ENCODE results near the gene REC114.

REC114 gene

GRCh38 chr15:73590263-73590662 is 147.3 kb downstream of the REC114 start:
- no peaks in the 10 kb centered on the region for H3K27me3 ChIP-seq (ENCODE audit: insufficient read depth, low read depth)
- H3K4me3 ChIP-seq (IDR thresholded peaks at IDR 0.05; ENCODE audit: insufficient read depth, low read depth, low read length), result no peak overlapping the region
- H3K79me2 ChIP-seq (ENCODE audit: insufficient read depth, low read depth), result no peaks in the 10 kb centered on the region
- TF ChIP-seq CTCF (conservative IDR thresholded peaks at IDR 0.05; ENCODE audit: low read depth, low read length), result no peak
- H4K20me1 ChIP-seq (ENCODE audit: insufficient read depth), result no peaks in the 10 kb centered on the region
- no peaks in the 10 kb centered on the region for H3K36me3 ChIP-seq (ENCODE audit: insufficient read depth)
- no peak overlapping the region for H3K27ac ChIP-seq
- no peak overlapping the region for H3K4me2 ChIP-seq
- no peak overlapping the region for H2AFZ ChIP-seq (ENCODE audit: low read depth)
- H3K4me1 ChIP-seq (ENCODE audit: low read depth, poor library complexity, severe bottlenecking), result peaks cover 23% of the 10 kb centered on the region
- H3K9ac ChIP-seq, result no peak overlapping the region

- Histone ChIP-seq H3K4me3 (IDR thresholded peaks at IDR 0.05; ENCODE audit: insufficient read depth, low read depth, low read length) (no peak overlapping the region), H2AFZ (ENCODE audit: low read depth) (no peak overlapping the region), H4K20me1 (ENCODE audit: insufficient read depth) (no peaks in the 10 kb centered on the region), H3K4me2 (no peak overlapping the region), H3K27ac (no peak overlapping the region), H3K4me1 (ENCODE audit: low read depth, poor library complexity, severe bottlenecking) (no peaks in the 10 kb centered on the region), H3K9ac (no peak overlapping the region), H3K36me3 (ENCODE audit: insufficient read depth) (no peaks in the 10 kb centered on the region), H3K27me3 (ENCODE audit: insufficient read depth, low read depth) (no peaks in the 10 kb centered on the region), H3K79me2 (ENCODE audit: insufficient read depth, low read depth) (0 out of 2 replicates have a peak, but pooled peaks cover 3% of the 10 kb centered on the region)
- TF ChIP-seq CTCF (conservative IDR thresholded peaks at IDR 0.05; ENCODE audit: low read depth, low read length), result no peak
Measured at GRCh38 chr15:73593304-73594074, 150.5 kb downstream of the REC114 start.

GRCh38 chr15:73594109-73594508 is 151.1 kb downstream of the REC114 start:
- H4K20me1 ChIP-seq (ENCODE audit: insufficient read depth), result no peaks in the 10 kb centered on the region
- H3K79me2 ChIP-seq (ENCODE audit: insufficient read depth, low read depth), result 0 out of 2 replicates have a peak, but pooled peaks cover 9% of the 10 kb centered on the region
- no peak overlapping the region for H3K9ac ChIP-seq
- no peaks in the 10 kb centered on the region for H3K4me1 ChIP-seq (ENCODE audit: low read depth, poor library complexity, severe bottlenecking)
- TF ChIP-seq CTCF (conservative IDR thresholded peaks at IDR 0.05; ENCODE audit: low read depth, low read length), result no peak
- no peak overlapping the region for H3K4me3 ChIP-seq (IDR thresholded peaks at IDR 0.05; ENCODE audit: insufficient read depth, low read depth, low read length)
- H3K27ac ChIP-seq, result no peak overlapping the region
- no peaks in the 10 kb centered on the region for H3K36me3 ChIP-seq (ENCODE audit: insufficient read depth)
- no peak overlapping the region for H3K4me2 ChIP-seq
- no peak overlapping the region for H2AFZ ChIP-seq (ENCODE audit: low read depth)
- H3K27me3 ChIP-seq (ENCODE audit: insufficient read depth, low read depth), result no peaks in the 10 kb centered on the region

GRCh38 chr15:73596174-73596573 is 153.2 kb downstream of the REC114 start:
- no peak overlapping the region for H3K27ac ChIP-seq
- H4K20me1 ChIP-seq (ENCODE audit: insufficient read depth), result no peaks in the 10 kb centered on the region
- TF ChIP-seq CTCF (conservative IDR thresholded peaks at IDR 0.05; ENCODE audit: low read depth, low read length), result no peak
- peaks cover 16% of the 10 kb centered on the region for H3K79me2 ChIP-seq (ENCODE audit: insufficient read depth, low read depth)
- H3K4me2 ChIP-seq, result no peak overlapping the region
- H2AFZ ChIP-seq (ENCODE audit: low read depth), result no peak overlapping the region
- H3K4me3 ChIP-seq (IDR thresholded peaks at IDR 0.05; ENCODE audit: insufficient read depth, low read depth, low read length), result no peak overlapping the region
- H3K9ac ChIP-seq, result no peak overlapping the region
- no peaks in the 10 kb centered on the region for H3K27me3 ChIP-seq (ENCODE audit: insufficient read depth, low read depth)
- peaks cover 14% of the 10 kb centered on the region for H3K4me1 ChIP-seq (ENCODE audit: low read depth, poor library complexity, severe bottlenecking)
- H3K36me3 ChIP-seq (ENCODE audit: insufficient read depth), result no peaks in the 10 kb centered on the region
